NCI-H2196 treated with DMSO at 0.1 percent for 48 hours (cell line): ENCODE data around the gene RMDN3.

Experiments
- DNase-seq: peaks from one replicate; lab custom pipeline; 2025; ENCODE audit not compliant: unreplicated experiment; lab: John Stamatoyannopoulos, UW

RMDN3 gene

GRCh38 chr15:40749151-40749630 lies 5.9 kb downstream of the RMDN3 start:
- DNase-seq = no peak

- DNase-seq = no peak
These were observed 7.1 kb downstream of the RMDN3 start for GRCh38 chr15:40747685-40748631.

DNA sequence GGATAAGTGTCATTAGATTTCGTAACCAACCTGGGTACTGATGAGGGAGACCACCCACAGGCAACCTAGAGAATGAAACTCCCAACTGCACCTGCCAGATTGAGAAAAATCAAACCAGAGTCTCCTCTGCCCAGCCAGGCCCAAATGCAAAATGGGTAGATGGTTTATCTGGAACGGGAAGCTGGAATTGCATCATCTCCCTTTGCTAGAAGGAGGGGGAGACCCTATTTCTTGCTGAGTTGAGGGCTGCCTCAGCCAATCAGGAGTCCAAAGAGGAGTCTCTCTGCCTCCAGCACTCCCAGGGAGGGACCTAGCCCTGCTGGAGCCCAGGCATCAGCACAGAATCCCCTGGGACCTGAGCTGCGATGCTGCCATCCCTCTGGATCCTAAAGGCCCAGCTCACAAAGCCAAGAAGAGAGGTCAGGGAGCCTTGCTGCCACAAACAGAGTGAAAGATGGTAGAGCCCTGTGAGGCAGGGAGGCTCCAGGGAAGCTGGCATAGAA lies 8.1 kb downstream of the RMDN3 start:
- DNase-seq = no peak

DNA sequence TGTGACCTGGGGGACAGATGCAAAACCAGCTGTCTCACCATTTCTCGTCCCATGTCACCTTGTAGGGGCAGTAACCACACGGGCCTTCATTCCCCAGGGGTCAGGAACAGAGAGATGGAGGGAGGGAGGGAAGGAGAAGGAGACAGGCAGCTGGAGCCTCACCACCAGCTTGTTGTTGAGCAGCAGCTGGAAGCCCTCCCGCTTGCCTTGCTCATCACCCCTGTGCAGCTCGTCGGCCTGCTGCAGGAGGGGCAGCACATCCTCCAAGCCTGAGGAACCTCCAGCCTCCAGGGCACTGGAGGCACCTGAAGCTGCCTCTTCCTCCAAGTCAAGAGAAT lies 10.3 kb downstream of the RMDN3 start:
- DNase-seq = no peak

DNA sequence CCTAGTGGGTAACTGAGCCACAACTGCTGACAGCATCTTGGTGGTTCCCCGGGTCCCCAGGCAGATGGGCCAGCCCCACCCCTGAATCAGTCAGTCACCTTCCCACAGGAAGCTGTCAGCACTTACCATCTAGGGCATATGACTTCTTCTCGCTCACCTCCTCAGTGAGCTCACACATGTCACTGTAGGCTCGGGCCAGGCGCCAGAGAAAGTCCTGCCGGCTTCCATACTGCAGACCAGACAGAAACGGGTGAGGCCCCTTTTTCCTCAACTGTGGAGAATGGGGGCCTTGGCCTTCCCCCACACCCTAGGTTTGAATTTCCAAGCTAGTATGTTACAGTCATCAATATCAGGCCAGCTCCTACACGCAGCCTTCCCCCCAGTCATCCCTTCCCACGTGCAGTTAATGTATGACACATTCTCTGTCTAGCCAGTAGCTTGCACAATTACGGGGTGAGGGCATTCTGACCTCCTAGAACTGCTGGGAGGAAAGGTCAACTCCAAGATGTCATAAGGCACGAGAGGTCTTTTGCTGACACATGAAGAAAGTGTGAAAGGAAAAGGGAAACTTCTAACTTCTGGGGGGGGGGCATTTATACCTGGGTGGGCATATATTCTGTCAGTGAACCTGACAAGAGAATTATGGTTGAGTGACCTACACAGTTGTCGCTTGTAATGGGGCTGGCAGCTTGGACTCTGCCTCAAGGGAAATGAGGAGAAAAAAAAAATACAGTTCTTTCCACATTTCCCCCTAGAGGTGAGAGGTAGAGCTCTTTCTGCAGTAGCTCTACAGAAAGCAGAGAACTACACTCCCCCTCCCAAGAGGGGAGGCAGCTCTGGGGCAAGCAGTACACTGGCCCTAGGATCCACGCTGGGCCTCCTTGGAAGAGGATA lies 10.9 kb downstream of the RMDN3 start:
- no peak for DNase-seq

DNA sequence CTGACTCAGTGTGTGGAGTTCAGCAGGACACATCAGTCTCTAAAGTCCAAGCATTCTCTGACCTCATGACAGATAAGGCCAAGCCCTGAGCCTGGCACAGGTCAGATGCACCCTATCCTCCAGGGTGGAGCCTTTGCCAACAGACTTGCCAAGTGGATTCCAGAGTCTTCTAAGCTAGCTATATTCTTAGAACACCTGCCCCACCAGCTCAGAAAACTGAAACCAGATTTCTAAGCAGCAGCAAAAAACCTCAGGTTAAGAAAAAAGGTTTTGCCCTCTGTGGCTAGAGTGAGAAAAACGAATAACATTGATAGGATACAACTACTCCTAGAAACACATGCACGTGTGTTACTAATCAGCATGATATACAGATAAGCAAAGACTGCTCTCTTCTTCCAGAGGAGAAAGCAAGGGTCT lies 11.6 kb downstream of the RMDN3 start:
- DNase-seq = no peak

- DNase-seq = no peak
These were observed 15.2 kb downstream of the RMDN3 start for GRCh38 chr15:40739854-40740253.

- DNase-seq = no peak
These were observed 16.0 kb downstream of the RMDN3 start for GRCh38 chr15:40739047-40739446.

DNA sequence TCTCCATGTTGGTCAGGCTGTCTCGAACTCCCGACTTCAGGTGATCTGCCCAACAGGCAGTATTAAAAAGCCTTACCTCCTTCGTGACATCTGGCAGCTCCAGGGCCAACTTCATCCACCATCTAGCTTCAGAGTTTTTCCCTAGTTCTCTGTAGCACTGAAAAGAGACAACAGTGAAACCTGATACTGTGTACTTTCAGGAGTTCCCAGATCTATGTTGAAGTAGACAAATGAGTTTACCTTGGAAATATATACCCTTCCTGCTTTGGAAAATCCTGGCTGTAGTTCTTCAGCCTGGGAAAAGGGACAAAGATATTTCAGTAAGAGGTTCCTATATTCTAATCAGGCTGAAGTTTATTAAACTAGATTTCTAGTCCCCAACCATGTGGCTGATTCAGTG lies 18.0 kb downstream of the RMDN3 start:
- DNase-seq = no peak

DNA sequence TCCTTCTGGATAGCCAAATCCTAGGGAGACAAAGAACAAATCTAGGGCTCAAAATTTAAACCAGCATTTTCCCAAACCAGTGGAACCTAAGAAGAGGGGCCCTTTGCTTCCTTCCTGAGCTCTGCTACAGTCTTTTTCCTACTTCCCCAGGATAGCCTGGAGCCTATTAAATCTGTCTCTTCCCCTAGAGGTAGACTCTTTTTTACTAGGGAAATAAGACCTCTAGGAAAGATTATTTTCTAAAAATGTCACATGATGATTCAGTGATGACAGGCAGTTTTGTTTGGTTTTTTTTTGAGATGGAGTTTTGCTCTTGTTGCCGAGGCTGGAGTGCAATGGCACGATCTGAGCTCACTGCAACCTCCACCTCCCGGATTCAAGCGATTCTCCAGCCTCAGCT lies 18.5 kb downstream of the RMDN3 start:
- no peak for DNase-seq

DNA sequence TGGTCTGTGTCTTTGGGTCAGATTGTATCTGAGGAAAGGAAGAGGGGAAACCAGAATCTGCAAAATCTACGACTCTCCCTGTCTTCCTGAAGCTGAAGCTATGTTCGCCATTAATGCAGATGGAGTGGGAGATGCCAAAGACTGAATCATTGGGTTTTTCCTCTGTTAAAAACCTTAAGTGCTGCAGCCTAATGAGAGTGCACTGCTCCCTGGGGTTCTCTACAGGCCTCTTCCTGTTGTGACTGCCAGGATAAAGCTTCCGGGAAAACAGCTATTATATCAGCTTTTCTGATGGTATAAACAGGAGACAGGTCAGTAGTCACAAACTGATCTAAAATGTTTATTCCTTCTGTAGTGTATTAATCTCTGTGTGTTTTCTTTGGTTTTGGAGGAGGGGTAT lies 24.0 kb downstream of the RMDN3 start:
- DNase-seq = no peak

GRCh38 chr15:40723919-40724318 lies 31.1 kb downstream of the RMDN3 start:
- DNase-seq = no peak

- no peak for DNase-seq
These were observed 32.1 kb downstream of the RMDN3 start for GRCh38 chr15:40722934-40723333.

DNA sequence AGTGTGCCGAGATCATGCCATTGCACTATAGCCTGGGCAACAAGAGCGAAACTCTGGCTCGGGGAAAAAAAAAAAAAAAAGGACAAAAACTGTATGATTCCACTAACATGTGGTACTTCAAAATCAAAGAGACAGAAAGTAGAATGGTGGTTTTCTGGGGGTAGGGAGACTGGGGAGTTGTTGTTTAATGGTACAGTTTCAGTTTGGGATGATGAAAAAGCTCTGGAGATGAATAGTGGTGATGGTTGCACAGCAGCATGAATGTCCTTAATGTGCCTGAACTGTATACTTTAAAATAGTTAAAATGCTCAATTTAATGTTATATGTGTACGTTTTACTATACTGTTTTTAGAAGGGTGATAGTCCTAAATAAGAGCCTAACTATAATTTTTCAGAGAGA lies 32.7 kb downstream of the RMDN3 start:
- DNase-seq = no peak

- DNase-seq = no peak
These were observed 33.4 kb downstream of the RMDN3 start for GRCh38 chr15:40721701-40722100.

DNA sequence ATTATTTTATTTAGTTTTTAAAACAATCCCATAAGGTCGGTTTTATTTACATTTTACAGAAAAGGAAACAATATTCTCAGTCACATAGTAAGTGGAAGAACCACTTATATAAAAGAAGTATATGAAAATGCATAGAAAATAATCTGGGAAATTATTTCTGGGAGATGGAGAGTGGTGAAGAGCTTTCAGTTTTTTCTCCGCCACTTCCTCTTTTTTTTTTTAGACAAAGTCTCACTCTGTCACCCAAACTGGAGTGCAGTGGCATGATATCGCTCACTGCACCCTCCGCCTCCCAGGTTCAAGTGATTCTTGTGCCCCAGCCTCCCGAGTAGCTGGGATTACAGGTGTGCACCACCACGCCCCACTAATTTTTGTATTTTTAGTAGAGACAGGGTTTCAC lies 38.9 kb downstream of the RMDN3 start:
- DNase-seq = no peak

DNA sequence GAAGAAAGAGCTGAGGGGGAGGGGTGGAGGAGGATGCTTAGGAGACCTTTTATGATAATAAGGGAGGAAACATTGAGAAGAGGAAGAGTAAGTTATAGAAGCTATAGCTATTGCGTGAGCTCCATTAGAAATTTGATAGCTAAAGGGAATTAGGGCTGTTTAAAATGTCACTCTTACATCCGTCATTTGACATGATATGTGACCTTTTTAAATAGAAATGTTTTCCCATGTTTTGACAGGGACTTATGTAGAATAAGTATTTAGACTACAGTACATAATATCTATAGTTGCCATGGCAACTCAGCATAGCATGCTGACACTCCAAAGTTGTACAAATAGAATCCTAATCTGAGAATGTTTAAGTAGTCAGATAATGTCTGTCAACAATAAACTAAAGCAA lies 40.9 kb downstream of the RMDN3 start:
- no peak for DNase-seq

- no peak for DNase-seq
These were observed 48.9 kb downstream of the RMDN3 start for GRCh38 chr15:40706121-40706520.

GRCh38 chr15:40702077-40702476 lies 53.0 kb downstream of the RMDN3 start:
- DNase-seq = no peak

DNA sequence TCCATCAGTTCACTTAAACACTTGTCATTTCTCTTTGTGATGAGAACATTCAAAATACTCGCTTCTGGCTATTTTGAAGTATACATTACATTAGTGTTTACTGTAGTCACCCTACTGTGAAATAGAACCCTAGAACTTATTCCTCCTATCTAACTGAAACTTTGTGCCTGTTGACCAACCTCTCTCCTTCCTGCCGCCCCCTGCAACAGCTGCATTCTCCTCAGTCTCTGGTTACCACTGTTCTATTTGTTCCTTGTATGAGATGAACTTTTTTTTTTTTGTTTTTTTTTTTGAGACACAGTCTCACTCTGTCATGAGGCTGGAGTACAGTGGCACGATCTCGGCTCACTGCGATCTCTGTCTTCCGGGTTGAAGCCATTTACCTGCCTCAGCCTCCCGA lies 57.1 kb downstream of the RMDN3 start:
- DNase-seq = no peak

GRCh38 chr15:40696228-40696627 lies 58.8 kb downstream of the RMDN3 start:
- DNase-seq = no peak

GRCh38 chr15:40695469-40695890 lies 59.6 kb downstream of the RMDN3 start:
- no peak for DNase-seq
